ENCODE results near the gene RBFOX1.
A peak's percentile ranks its signal among the peaks of the same experiment; 100 is the strongest.

RBFOX1 gene

GRCh38 chr16:7521834-7522233 is 189.2 kb downstream of the RBFOX1 start:
- H3K4me1 Mint-ChIP-seq: peaks cover 9% of the 10 kb centered on the region
- no peak for DNase-seq
- peaks cover 12% of the 10 kb centered on the region for H3K27me3 Mint-ChIP-seq (ENCODE audit: low read depth, poor library complexity)
- H3K27ac Mint-ChIP-seq: no peak overlapping the region
- TF ChIP-seq CTCF (IDR thresholded peaks at IDR 0.05): no peak
- H3K4me3 Mint-ChIP-seq: no peak overlapping the region
- H3K9me3 Mint-ChIP-seq: peaks cover 4% of the 10 kb centered on the region
- peaks cover 4% of the 10 kb centered on the region for H3K36me3 Mint-ChIP-seq (ENCODE audit: low read depth)

- Mint-ChIP-seq H3K4me1 (no peaks in the 10 kb centered on the region), H3K36me3 (ENCODE audit: low read depth) (peaks cover 10% of the 10 kb centered on the region), H3K9me3 (peaks cover 4% of the 10 kb centered on the region), H3K4me3 (no peak overlapping the region), H3K27me3 (ENCODE audit: low read depth, poor library complexity) (peaks cover 12% of the 10 kb centered on the region), H3K27ac (no peak overlapping the region)
- no peak for DNase-seq
- no peak for TF ChIP-seq CTCF (IDR thresholded peaks at IDR 0.05)
Observed at GRCh38 chr16:7524419-7524818, 191.8 kb downstream of the RBFOX1 start.

DNA sequence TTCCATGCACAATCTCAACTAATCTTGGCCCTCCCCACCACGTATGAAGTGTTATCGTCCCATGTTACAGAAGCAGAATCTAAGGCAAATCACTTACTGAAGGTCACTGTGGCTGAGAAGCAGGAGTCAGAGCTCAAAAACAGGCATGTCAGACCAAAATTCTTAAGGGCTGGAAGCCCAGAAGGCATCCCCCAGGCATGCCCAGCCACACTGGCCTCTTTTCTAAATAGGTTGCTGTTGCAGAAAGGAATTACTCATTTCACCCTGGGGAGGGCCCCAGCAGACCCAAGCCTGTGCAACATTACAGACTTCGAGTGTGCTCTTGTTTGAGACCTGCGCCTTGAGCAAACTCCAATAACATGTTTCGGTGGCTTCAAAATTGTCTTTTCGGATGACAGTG is 194.1 kb downstream of the RBFOX1 start:
- H3K9me3 Mint-ChIP-seq: no peaks in the 10 kb centered on the region
- no peak overlapping the region for H3K27ac Mint-ChIP-seq

DNA sequence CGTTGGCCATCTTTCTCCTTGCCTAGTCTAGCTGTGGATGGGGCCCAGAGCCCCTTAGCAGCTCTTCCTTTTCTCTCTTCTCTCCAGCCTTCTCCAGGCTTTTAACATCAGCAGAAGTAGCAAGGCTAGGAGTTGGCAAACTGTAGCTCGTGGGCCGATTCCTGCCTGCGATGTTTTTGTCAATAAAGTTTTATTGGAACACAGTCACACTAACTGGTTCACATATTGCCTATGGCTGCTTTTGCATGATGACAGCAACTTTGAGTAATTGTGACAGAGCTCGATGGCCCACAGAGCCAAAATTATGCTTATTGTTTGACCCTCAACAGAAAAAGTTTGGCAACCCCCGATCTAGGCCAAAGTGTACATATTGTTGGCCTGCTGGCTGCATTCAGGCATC is 199.9 kb downstream of the RBFOX1 start:
- Mint-ChIP-seq H3K4me1 (peaks cover 15% of the 10 kb centered on the region), H3K9me3 (no peaks in the 10 kb centered on the region), H3K27ac (no peak overlapping the region), H3K36me3 (ENCODE audit: low read depth) (peaks cover 5% of the 10 kb centered on the region), H3K27me3 (ENCODE audit: low read depth, poor library complexity) (peaks cover 3% of the 10 kb centered on the region), H3K4me3 (no peak overlapping the region)
- TF ChIP-seq CTCF (IDR thresholded peaks at IDR 0.05): no peak
- DNase-seq: no peak

More for the DNA sequence above, 194.1 kb downstream of the RBFOX1 start:
- H3K4me3 Mint-ChIP-seq: no peak overlapping the region
- H3K4me1 Mint-ChIP-seq: no peaks in the 10 kb centered on the region
- peaks cover 9% of the 10 kb centered on the region for H3K27me3 Mint-ChIP-seq (ENCODE audit: low read depth, poor library complexity)
- H3K36me3 Mint-ChIP-seq (ENCODE audit: low read depth): peaks cover 5% of the 10 kb centered on the region
- no peak for DNase-seq
- no peak for TF ChIP-seq CTCF (IDR thresholded peaks at IDR 0.05)

- DNase-seq: no peak
- Mint-ChIP-seq H3K4me1 (peaks cover 15% of the 10 kb centered on the region), H3K36me3 (ENCODE audit: low read depth) (peaks cover 4% of the 10 kb centered on the region), H3K4me3 (no peak overlapping the region), H3K27ac (peak overlapping the region; percentile 80), H3K27me3 (ENCODE audit: low read depth, poor library complexity) (peaks cover under 1% of the 10 kb centered on the region), H3K9me3 (no peaks in the 10 kb centered on the region)
- TF ChIP-seq CTCF (IDR thresholded peaks at IDR 0.05): no peak
Observed at GRCh38 chr16:7534749-7535148, 202.1 kb downstream of the RBFOX1 start.

DNA sequence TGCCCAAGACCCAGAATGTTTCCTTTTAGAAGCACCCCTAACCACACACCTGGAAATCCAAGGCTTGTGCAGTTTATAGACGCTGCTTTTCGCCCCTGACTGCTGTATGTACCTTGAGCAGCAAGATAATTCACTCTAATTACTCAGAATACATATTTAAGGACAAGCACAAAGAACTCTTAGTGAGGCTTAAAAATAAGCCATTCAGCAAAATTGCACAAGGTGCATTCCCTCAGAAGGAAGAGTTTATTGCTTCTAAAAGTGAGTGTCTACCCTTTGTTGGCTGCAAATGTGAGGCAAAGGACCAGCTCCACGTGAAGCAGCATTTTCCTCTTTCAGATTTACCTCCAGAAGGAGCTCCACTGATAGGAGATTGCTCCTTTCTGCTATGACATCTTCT is 208.4 kb downstream of the RBFOX1 start:
- no peak for TF ChIP-seq CTCF (IDR thresholded peaks at IDR 0.05)
- Mint-ChIP-seq H3K27ac (no peak overlapping the region), H3K4me1 (peaks cover 23% of the 10 kb centered on the region), H3K36me3 (ENCODE audit: low read depth) (peaks cover 4% of the 10 kb centered on the region), H3K4me3 (no peak overlapping the region), H3K27me3 (ENCODE audit: low read depth, poor library complexity) (peaks cover 12% of the 10 kb centered on the region), H3K9me3 (no peaks in the 10 kb centered on the region)
- DNase-seq: no peak

Measured in nephron progenitor cell (in vitro differentiated cells).